Neuronal stem cell (in vitro differentiated cells): ENCODE measurements around the gene INO80.

Experiments
- DNase-seq: peaks from one replicate; pipeline ENCODE4 v3.0.0-alpha.2; 2013; ENCODE audit warnings: low spot score
- H2AFZ ChIP-seq: one replicate; pipeline ENCODE4 v1.6.1; 2013; ENCODE audit warnings: mild to moderate bottlenecking, low read length, inconsistent platforms
- H2AK5ac ChIP-seq: 2 replicates; pipeline ENCODE4 v1.6.1; 2013; ENCODE audit warnings: low read depth, mild to moderate bottlenecking, inconsistent platforms, low read length, moderate library complexity, mixed read lengths
- H2BK120ac ChIP-seq: 2 replicates; pipeline ENCODE4 v1.6.1; 2013; ENCODE audit warnings: low read depth, mild to moderate bottlenecking, inconsistent platforms, low read length, moderate library complexity, mixed read lengths
- H2BK12ac ChIP-seq: one replicate; pipeline ENCODE4 v1.6.1; 2013; ENCODE audit warnings: low read length, inconsistent platforms
- H2BK15ac ChIP-seq: 2 replicates; pipeline ENCODE4 v1.6.1; 2013; ENCODE audit warnings: mild to moderate bottlenecking, low read length, inconsistent platforms, mixed read lengths
- H2BK5ac ChIP-seq: one replicate; pipeline ENCODE4 v1.6.1; 2013; ENCODE audit warnings: inconsistent platforms, mild to moderate bottlenecking, low read length, moderate library complexity
- H3K14ac ChIP-seq: one replicate; pipeline ENCODE4 v1.6.1; 2013; ENCODE audit warnings: low read length, inconsistent platforms
- H3K18ac ChIP-seq: 2 replicates; pipeline ENCODE4 v1.6.1; 2013; ENCODE audit warnings: low read length, inconsistent platforms
- H3K23ac ChIP-seq: 2 replicates; pipeline ENCODE4 v1.6.1; 2013; ENCODE audit warnings: low read depth, mild to moderate bottlenecking, mixed read lengths, low read length, inconsistent platforms; ENCODE audit not compliant: poor library complexity
- H3K27ac ChIP-seq: replicated peaks from 3 replicates; pipeline ENCODE4 v1.5.1; 2013; ENCODE audit warnings: low read length, inconsistent platforms
- H3K27me3 ChIP-seq, 3 experiments: 2 replicates each; pipeline ENCODE4 v1.6.1; 2013; ENCODE audit warnings: low read length in 3 of 3, mild to moderate bottlenecking in 2 of 3, inconsistent platforms in 1 of 3, low read depth in 1 of 3, mixed read lengths in 1 of 3, moderate library complexity in 1 of 3; ENCODE audit not compliant: control insufficient read depth in 3 of 3, insufficient read depth in 3 of 3
- H3K36me3 ChIP-seq, 2 donors: replicated peaks in 1 of 2; 2 replicates each; pipeline ENCODE4 v1.6.1; 2013; ENCODE audit warnings: low read length in 2 of 2; ENCODE audit not compliant: control insufficient read depth in 2 of 2, insufficient read depth in 2 of 2
- H3K4ac ChIP-seq: 2 replicates; pipeline ENCODE4 v1.6.1; 2013; ENCODE audit warnings: inconsistent platforms, mild to moderate bottlenecking, low read length, moderate library complexity
- H3K4me1 ChIP-seq, 2 donors: 1 replicate in 1 of 2; 2 replicates in 1 of 2; pipeline ENCODE4 v1.6.1; 2013; ENCODE audit warnings: low read length in 2 of 2, low read depth in 1 of 2; ENCODE audit not compliant: control insufficient read depth in 2 of 2, insufficient read depth in 1 of 2
- H3K4me2 ChIP-seq: one replicate; pipeline ENCODE4 v1.6.1; 2013; ENCODE audit warnings: mild to moderate bottlenecking, low read length, inconsistent platforms; ENCODE audit not compliant: insufficient read depth, poor library complexity, severe bottlenecking
- H3K4me3 ChIP-seq, 2 donors: 2 replicates each; pipeline ENCODE4 v1.5.1; 2013; ENCODE audit warnings: low read length in 2 of 2, mild to moderate bottlenecking in 2 of 2, inconsistent platforms in 1 of 2, moderate library complexity in 1 of 2
- H3K79me1 ChIP-seq: one replicate; pipeline ENCODE4 v1.6.1; 2013; ENCODE audit warnings: low read depth, mild to moderate bottlenecking, inconsistent platforms, low read length, moderate library complexity
- H3K9ac ChIP-seq: one replicate; pipeline ENCODE4 v1.6.1; 2013; ENCODE audit warnings: mild to moderate bottlenecking, low read depth, low read length, inconsistent platforms; ENCODE audit not compliant: poor library complexity
- H3K9me3 ChIP-seq, 2 donors: replicated peaks in 1 of 2; 2 replicates each; pipeline versions ENCODE3 to v1.6.1; 2013; ENCODE audit warnings: low read length in 2 of 2, mild to moderate bottlenecking in 2 of 2, inconsistent platforms in 1 of 2, low read depth in 1 of 2, mixed read lengths in 1 of 2, moderate library complexity in 1 of 2; ENCODE audit not compliant: control insufficient read depth in 2 of 2, insufficient read depth in 1 of 2
- H4K8ac ChIP-seq: one replicate; pipeline ENCODE4 v1.6.1; 2013; ENCODE audit warnings: low read depth, mild to moderate bottlenecking, inconsistent platforms, low read length, moderate library complexity
- H4K91ac ChIP-seq: one replicate; pipeline ENCODE4 v1.6.1; 2013; ENCODE audit warnings: low read length, low read depth, mild to moderate bottlenecking, inconsistent platforms; ENCODE audit not compliant: poor library complexity
- WGBS, 2 donors: extraction: QIAGEN DNeasy Blood & Tissue Kit; methylation state at CpG; one replicate each; pipeline ENCODE4 v1.1.7; 2013; ENCODE audit warnings: missing lambda C conversion rate in 2 of 2, mixed read lengths in 1 of 2; ENCODE audit not compliant: insufficient read length in 2 of 2, insufficient replicate concordance in 1 of 2; ENCODE audit errors: extremely low coverage in 2 of 2; 5-methylcytosine and 5-hydroxymethylcytosine counted together

Gene INO80

DNA sequence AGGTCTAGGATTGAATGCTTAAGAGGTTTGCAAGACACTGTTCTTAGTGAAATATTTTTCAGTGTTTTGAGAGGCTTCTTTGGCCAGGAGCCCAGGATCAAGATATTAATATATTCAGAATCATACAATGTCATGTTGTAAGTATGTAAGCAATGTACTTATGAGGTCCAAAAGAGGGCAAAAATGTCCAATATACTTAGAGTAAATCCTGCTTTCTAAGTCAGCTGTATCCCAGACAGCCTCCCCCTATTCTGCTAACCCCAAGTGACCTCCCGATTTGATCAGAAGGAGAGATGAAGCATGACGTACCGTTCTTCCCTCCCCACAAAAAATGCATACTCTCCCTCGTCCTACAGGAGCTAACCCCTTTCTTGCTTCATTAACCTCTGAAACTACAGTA, 91.9 kb downstream of the INO80 start:
- no peak overlapping the region for H2BK15ac ChIP-seq
- H3K79me1 ChIP-seq = no peaks in the 10 kb centered on the region
- no peaks in the 10 kb centered on the region for H3K4me1 ChIP-seq
- H4K91ac ChIP-seq = no peak overlapping the region
- no peak overlapping the region for H3K9ac ChIP-seq
- no peak overlapping the region for H2BK5ac ChIP-seq
- H2AK5ac ChIP-seq = no peak overlapping the region
- no peaks in the 10 kb centered on the region for H3K27me3 ChIP-seq
- no peak overlapping the region for H3K4ac ChIP-seq
- H3K36me3 ChIP-seq = peaks cover 12 to 71% of the 10 kb centered on the region in 2 donors
- H3K23ac ChIP-seq = no peak overlapping the region
- WGBS, 2 donors = no CpG with 5 or more reads among the region's 4 CpGs
- H3K9me3 ChIP-seq = no peaks in the 10 kb centered on the region
- H2BK12ac ChIP-seq = no peak overlapping the region
- no peak overlapping the region for H3K4me3 ChIP-seq
- no peak overlapping the region for H3K4me2 ChIP-seq
- H3K18ac ChIP-seq = no peak overlapping the region
- no peak overlapping the region for H3K14ac ChIP-seq
- H2BK120ac ChIP-seq = no peak overlapping the region
- no peak overlapping the region for H3K27ac ChIP-seq
- no peak overlapping the region for H2AFZ ChIP-seq
- no peak overlapping the region for H4K8ac ChIP-seq
- DNase-seq = no peak

GRCh38 chr15:41022487-41023090, 93.5 kb downstream of the INO80 start:
- no peak overlapping the region for H2BK5ac ChIP-seq
- no peak overlapping the region for H3K14ac ChIP-seq
- H3K4ac ChIP-seq = no peak overlapping the region
- H2BK12ac ChIP-seq = no peak overlapping the region
- no peak overlapping the region for H3K18ac ChIP-seq
- no peak overlapping the region for H3K23ac ChIP-seq
- no CpG with 5 or more reads among the region's 5 CpGs for WGBS, 2 donors
- H4K91ac ChIP-seq = no peak overlapping the region
- no peak overlapping the region for H2BK120ac ChIP-seq
- DNase-seq = peak; percentile 30
- H3K79me1 ChIP-seq = no peaks in the 10 kb centered on the region
- no peak overlapping the region for H2AFZ ChIP-seq
- no peak overlapping the region for H3K9ac ChIP-seq
- no peak overlapping the region for H2AK5ac ChIP-seq
- no peak overlapping the region for H4K8ac ChIP-seq
- no peaks in the 10 kb centered on the region for H3K9me3 ChIP-seq
- H3K27me3 ChIP-seq = no peaks in the 10 kb centered on the region
- H3K4me3 ChIP-seq = no peak overlapping the region
- H3K4me1 ChIP-seq = no peaks in the 10 kb centered on the region
- no peak overlapping the region for H3K27ac ChIP-seq
- H3K36me3 ChIP-seq = peaks cover 12 to 80% of the 10 kb centered on the region in 2 donors
- no peak overlapping the region for H3K4me2 ChIP-seq
- H2BK15ac ChIP-seq = no peak overlapping the region

GRCh38 chr15:41020829-41021228, 95.3 kb downstream of the INO80 start:
- Histone ChIP-seq H2BK120ac (no peak overlapping the region), H3K79me1 (no peaks in the 10 kb centered on the region), H2AFZ (no peak overlapping the region), H2BK12ac (no peak overlapping the region), H3K18ac (no peak overlapping the region), H3K27me3 (no peaks in the 10 kb centered on the region), H2AK5ac (no peak overlapping the region), H3K23ac (no peak overlapping the region), H3K4ac (no peak overlapping the region), H3K4me2 (no peak overlapping the region), H4K91ac (no peak overlapping the region), H4K8ac (no peak overlapping the region), H3K14ac (no peak overlapping the region), H3K9me3 (no peaks in the 10 kb centered on the region), H2BK15ac (no peak overlapping the region), H3K27ac (no peak overlapping the region), H3K4me3 (no peak overlapping the region), H2BK5ac (no peak overlapping the region), H3K9ac (no peak overlapping the region), H3K36me3 (peaks cover 11 to 80% of the 10 kb centered on the region in 2 donors), H3K4me1 (no peaks in the 10 kb centered on the region)
- WGBS, 2 donors = no CpG with 5 or more reads among the region's 6 CpGs
- DNase-seq = no peak

- no peak overlapping the region for H4K8ac ChIP-seq
- DNase-seq = no peak
- no peaks in the 10 kb centered on the region for H3K9me3 ChIP-seq
- H3K27ac ChIP-seq = no peak overlapping the region
- H3K4me3 ChIP-seq = no peak overlapping the region
- no peak overlapping the region for H2BK5ac ChIP-seq
- no peaks in the 10 kb centered on the region for H3K4me1 ChIP-seq
- H3K4me2 ChIP-seq = no peak overlapping the region
- no peak overlapping the region for H2AFZ ChIP-seq
- no peak overlapping the region for H2AK5ac ChIP-seq
- no peaks in the 10 kb centered on the region for H3K27me3 ChIP-seq
- H3K9ac ChIP-seq = no peak overlapping the region
- H3K79me1 ChIP-seq = no peaks in the 10 kb centered on the region
- H3K23ac ChIP-seq = no peak overlapping the region
- no peak overlapping the region for H2BK15ac ChIP-seq
- no peak overlapping the region for H4K91ac ChIP-seq
- no peak overlapping the region for H3K4ac ChIP-seq
- no peak overlapping the region for H2BK120ac ChIP-seq
- H2BK12ac ChIP-seq = no peak overlapping the region
- H3K18ac ChIP-seq = no peak overlapping the region
- H3K14ac ChIP-seq = no peak overlapping the region
- H3K36me3 ChIP-seq = peaks cover 11 to 80% of the 10 kb centered on the region in 2 donors
- no CpG with 5 or more reads among the region's 4 CpGs for WGBS, 2 donors
These were observed 95.8 kb downstream of the INO80 start for GRCh38 chr15:41020311-41020710.
